Endothelial cell of umbilical vein (primary cell): ENCODE measurements around the gene ARHGAP10. TPM values are rescaled to one million over a fixed set of nuclear protein-coding genes. Genes with fewer than 3 reads are reported as not detected.
A peak's percentile ranks its signal among the peaks of the same experiment; 100 is the strongest.

Source experiments
- BruUV-seq: library from RNA; stranded (reverse); fragments of 400-500 nt; replicated peaks from 2 replicates; lab custom pipeline; 2021; lab: Mats Ljungman, UMichigan
- CTCF ChIA-PET: fragments of 300-600, 350-600 bp; sonication (Branson Sonifier 250); formaldehyde crosslinking; loops from one replicate; lab custom pipeline; 2021; ENCODE audit warnings: antibody characterized with exemption, inconsistent platforms; lab: Charles Lee
- POLR2A ChIA-PET: fragments of 300-600, 350-600 bp; sonication (Branson Sonifier 250); formaldehyde crosslinking; loops from one replicate; lab custom pipeline; 2021; ENCODE audit warnings: antibody characterized with exemption, inconsistent platforms; lab: Charles Lee
- DNase-seq: peaks from one replicate; pipeline ENCODE4 v3.0.0-alpha.2; 2011; ENCODE audit warnings: low read depth, low spot score
- FAIRE-seq: peaks from 2 replicates; lab custom pipeline; 2011; peaks lifted over from hg19 to GRCh38; lab: Jason Lieb, UNC
- H2AFZ ChIP-seq: 2 replicates; pipeline ENCODE4 v1.6.0; 2012; ENCODE audit warnings: low read depth, low read length, control low read depth, inconsistent platforms
- H3K27ac ChIP-seq: 2 replicates; pipeline ENCODE4 v1.5.1; 2011; ENCODE audit warnings: low read depth, mild to moderate bottlenecking, control low read depth, low read length, moderate library complexity; ENCODE audit not compliant: insufficient read depth
- H3K27me3 ChIP-seq, 2 experiments: 2 replicates each; pipeline versions ENCODE4 v1.6.0 to v1.6.1; 2011; ENCODE audit warnings: low read length in 2 of 2, mixed read lengths in 1 of 2; ENCODE audit not compliant: control insufficient read depth in 2 of 2, insufficient read depth in 2 of 2
- H3K36me3 ChIP-seq, 2 experiments: 2 replicates in 1 of 2; 3 replicates in 1 of 2; pipeline ENCODE4 v1.5.1; 2011; ENCODE audit warnings: low read length in 2 of 2, mild to moderate bottlenecking in 1 of 2, moderate library complexity in 1 of 2; ENCODE audit not compliant: control insufficient read depth in 2 of 2, insufficient read depth in 2 of 2; ENCODE audit errors: extremely low read depth in 1 of 2
- H3K4me1 ChIP-seq: 3 replicates; pipeline ENCODE4 v1.5.1; 2011; ENCODE audit warnings: mild to moderate bottlenecking, low read length; ENCODE audit not compliant: control insufficient read depth, insufficient read depth; ENCODE audit errors: extremely low read depth
- H3K4me2 ChIP-seq: 2 replicates; pipeline ENCODE4 v1.6.1; 2011; ENCODE audit warnings: low read length, control low read depth, mixed read lengths; ENCODE audit not compliant: insufficient read depth
- H3K4me3 ChIP-seq, 3 experiments: fragments of 200-600 bp in 1 of 3; sonication (generic), shearing (Covaris generic) in 1 of 3; replicated peaks in 1 of 3; 2 replicates each; pipeline ENCODE4 v1.5.1; 2011 to 2016; ENCODE audit warnings: control low read depth in 3 of 3, low read length in 3 of 3, mild to moderate bottlenecking in 2 of 3, inconsistent platforms in 1 of 3, low read depth in 1 of 3, moderate library complexity in 1 of 3; ENCODE audit not compliant: insufficient read depth in 1 of 3
- H3K79me2 ChIP-seq: 2 replicates; pipeline ENCODE4 v1.6.0; 2012; ENCODE audit warnings: low read length, inconsistent platforms; ENCODE audit not compliant: control insufficient read depth, insufficient read depth
- H3K9ac ChIP-seq: replicated peaks from 2 replicates; pipeline ENCODE3; 2011; ENCODE audit warnings: low read length, control low read depth; ENCODE audit not compliant: insufficient read depth; ENCODE audit errors: extremely low read depth
- H3K9me1 ChIP-seq: replicated peaks from 3 replicates; pipeline ENCODE4 v1.6.0; 2011; ENCODE audit warnings: mild to moderate bottlenecking, low read length; ENCODE audit not compliant: control insufficient read depth, insufficient read depth; ENCODE audit errors: extremely low read depth
- H3K9me3 ChIP-seq: replicated peaks from 2 replicates; pipeline ENCODE4 v1.5.1; 2012; ENCODE audit warnings: low read length, inconsistent platforms; ENCODE audit not compliant: control insufficient read depth, insufficient read depth
- H4K20me1 ChIP-seq: replicated peaks from 2 replicates; pipeline ENCODE3; 2011; ENCODE audit warnings: mild to moderate bottlenecking, low read length; ENCODE audit not compliant: control insufficient read depth, insufficient read depth; ENCODE audit errors: extremely low read depth
- CTCF ChIP-seq, 2 donors: IDR thresholded peaks; 1 replicate in 1 of 2; 2 replicates in 1 of 2; pipeline ENCODE4 v1.5.1; 2011; ENCODE audit warnings: low read length in 2 of 2, mild to moderate bottlenecking in 2 of 2, moderate library complexity in 2 of 2, control low read depth in 1 of 2, inconsistent platforms in 1 of 2, low read depth in 1 of 2; ENCODE audit not compliant: insufficient read depth in 1 of 2; ENCODE audit errors: extremely low read depth in 1 of 2
- EZH2 ChIP-seq: IDR thresholded peaks from 2 replicates; pipeline ENCODE4 v1.6.1; 2012; ENCODE audit warnings: borderline replicate concordance, low read depth, mild to moderate bottlenecking, moderate library complexity, low read length, inconsistent platforms; ENCODE audit not compliant: severe bottlenecking
- FOS ChIP-seq: IDR thresholded peaks from 2 replicates; pipeline ENCODE4 v1.6.1; 2011; ENCODE audit warnings: mild to moderate bottlenecking, low read length, moderate library complexity, borderline replicate concordance; ENCODE audit not compliant: insufficient read depth
- GATA2 ChIP-seq: IDR thresholded peaks from 2 replicates; pipeline ENCODE4 v1.7.0; 2011; ENCODE audit warnings: low read depth, mild to moderate bottlenecking, moderate library complexity, mixed read lengths, low read length; ENCODE audit not compliant: insufficient read length, insufficient read depth
- JUN ChIP-seq: IDR thresholded peaks from 2 replicates; pipeline ENCODE4 v1.6.1; 2011; ENCODE audit warnings: borderline replicate concordance, low read depth; ENCODE audit not compliant: insufficient read length, insufficient read depth
- MAX ChIP-seq: IDR thresholded peaks from 2 replicates; pipeline ENCODE4 v1.6.1; 2011; ENCODE audit not compliant: insufficient read depth, insufficient read length
- MYC ChIP-seq: IDR thresholded peaks from one replicate; pipeline ENCODE4 v1.6.1; 2011; ENCODE audit warnings: mild to moderate bottlenecking, low read depth, low read length
- POLR2A ChIP-seq: IDR thresholded peaks from 2 replicates; pipeline ENCODE4 v1.6.1; 2012; ENCODE audit warnings: low read depth, mild to moderate bottlenecking, control low read depth, low read length
- POLR2AphosphoS5 ChIP-seq: IDR thresholded peaks from 2 replicates; pipeline ENCODE4 v1.6.1; 2012; ENCODE audit warnings: low read depth, mild to moderate bottlenecking, control low read depth, low read length, moderate library complexity; ENCODE audit not compliant: insufficient read depth
- dilution Hi-C: fragments of 300-500 bp; cut with MboI; formaldehyde crosslinking; loops from one replicate; pipeline ENCODE4 v1.15.0; 2019; ENCODE audit warnings: low sequenced_read_pairs; ENCODE audit not compliant: extremely low pct_ligation_motif_present
- intact Hi-C: fragments of 100-400 bp; cut with micrococcal nuclease; formaldehyde crosslinking; loops from one replicate; pipeline ENCODE4 v1.10.0; 2022
- polyA plus RNA-seq, 4 experiments: library from polyadenylated mRNA; depleted of rRNA in 3 of 4; stranded (reverse) in 3 of 4; unstranded in 1 of 4; fragments of >200 nt; gene quantifications; 2 replicates each; pipeline versions ENCODE4 v1.2.1 to v1.2.3, GENCODE V29; 2011 to 2012; ENCODE audit warnings: missing spikeins in 1 of 4
- total RNA-seq: library from RNA; stranded (reverse); gene quantifications from 2 replicates; pipeline ENCODE4 v1.2.3, GENCODE V29; 2021

The ARHGAP10 gene
- total and polyA plus RNA-seq, 2 donors (not counting 3 experiments of a cell fraction or from before 2014, with no cell fraction given): 20.4 to 36.7 TPM

- POLR2A ChIA-PET: no interaction called here
- H3K9ac ChIP-seq: no peak overlapping the region
Measured at GRCh38 chr4:147825451-147826287, 93.8 kb downstream of the ARHGAP10 start.

GRCh38 chr4:147826288-147826646 is 94.4 kb downstream of the ARHGAP10 start:
- Histone ChIP-seq H3K79me2 (peaks cover 3% of the 10 kb centered on the region), H4K20me1 (no peaks in the 10 kb centered on the region), H3K27me3 (no peaks in the 10 kb centered on the region), H3K4me3 (no peak overlapping the region), H3K27ac (no peak overlapping the region), H2AFZ (no peak overlapping the region), H3K36me3 (no peaks in the 10 kb centered on the region), H3K4me1 (peaks cover 34% of the 10 kb centered on the region), H3K9ac (no peak overlapping the region), H3K4me2 (no peak overlapping the region), H3K9me3 (no peaks in the 10 kb centered on the region), H3K9me1 (no peaks in the 10 kb centered on the region)
- FAIRE-seq (no peak), DNase-seq (no peak)
- dilution Hi-C loops (no loop called here), intact Hi-C loops (no loop called here)
- ChIA-PET POLR2A (no interaction called here), CTCF (interaction anchor here (1.5 to 7.1 kb wide), 2 partner anchors 41 to 113 kb away, joined by 3 to 30 read pairs; no protein-coding TSS in a partner anchor)
- no TSS peak for BruUV-seq
- TF ChIP-seq CTCF (IDR thresholded peaks at IDR 0.05; ENCODE audit: extremely low read depth in 1 of 2, insufficient read depth in 1 of 2, low read depth in 1 of 2, low read length in 2 of 2) (no peak), FOS (no peak), POLR2AphosphoS5 (no peak), JUN (no peak), POLR2A (no peak), GATA2 (no peak), EZH2 (no peak), MYC (no peak), MAX (no peak)

More at GRCh38 chr4:147825451-147826287, 93.8 kb downstream of the ARHGAP10 start:
- no peaks in the 10 kb centered on the region for H3K9me3 ChIP-seq
- peak; percentile 67 for DNase-seq
- H3K79me2 ChIP-seq: peaks cover 3% of the 10 kb centered on the region
- CTCF ChIA-PET: interaction anchor here (1.5 to 7.1 kb wide), 2 partner anchors 41 to 113 kb away, joined by 3 to 30 read pairs; no protein-coding TSS in a partner anchor
- H4K20me1 ChIP-seq: no peaks in the 10 kb centered on the region
- intact Hi-C loops (no loop called here), dilution Hi-C loops (no loop called here)
- no peak overlapping the region for H2AFZ ChIP-seq
- no peak overlapping the region for H3K27ac ChIP-seq
- no peaks in the 10 kb centered on the region for H3K36me3 ChIP-seq
- no peaks in the 10 kb centered on the region for H3K27me3 ChIP-seq
- H3K4me2 ChIP-seq: no peak overlapping the region
- TF ChIP-seq EZH2: no peak
- no peak for TF ChIP-seq POLR2A
- TF ChIP-seq FOS: no peak
- H3K4me1 ChIP-seq: peaks cover 32% of the 10 kb centered on the region
- peak; percentile 40 for FAIRE-seq
- H3K9me1 ChIP-seq: no peaks in the 10 kb centered on the region
- no peak overlapping the region for H3K4me3 ChIP-seq
- no TSS peak for BruUV-seq
